HL-60 (cell line): ENCODE measurements around the gene PGM1.

ENCODE experiments used
- POLR2AphosphoS5 ChIP-seq: IDR thresholded peaks from 2 replicates; pipeline ENCODE4 v1.6.1; 2012; ENCODE audit warnings: low read depth
- TF ChIP-seq, protein P1 (sequence below): IDR thresholded peaks from one replicate; pipeline ENCODE4 v1.5.1; 2011; ENCODE audit warnings: low read length, control low read depth, inconsistent platforms; ENCODE audit not compliant: insufficient read depth

DNA sequence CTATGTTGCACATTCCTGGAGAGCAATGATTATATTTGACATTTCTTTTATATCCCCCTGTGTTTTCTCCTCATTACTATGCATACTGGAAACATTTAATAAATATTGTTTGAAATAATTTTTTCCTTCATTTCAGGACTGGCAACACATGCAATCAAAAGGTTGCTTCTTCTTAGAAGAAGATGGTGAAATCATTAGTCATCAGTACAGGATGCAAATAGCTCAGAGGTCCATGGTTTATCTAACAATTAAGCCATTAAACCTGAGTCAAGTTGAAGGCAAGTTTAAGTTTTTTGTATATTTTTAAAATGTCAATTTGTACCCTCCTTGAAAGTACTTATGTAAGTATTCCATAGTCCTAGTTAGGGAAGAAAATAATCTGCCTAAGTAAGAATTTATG, 47.4 kb upstream of the PGM1 start:
- TF ChIP-seq, protein P1, sequence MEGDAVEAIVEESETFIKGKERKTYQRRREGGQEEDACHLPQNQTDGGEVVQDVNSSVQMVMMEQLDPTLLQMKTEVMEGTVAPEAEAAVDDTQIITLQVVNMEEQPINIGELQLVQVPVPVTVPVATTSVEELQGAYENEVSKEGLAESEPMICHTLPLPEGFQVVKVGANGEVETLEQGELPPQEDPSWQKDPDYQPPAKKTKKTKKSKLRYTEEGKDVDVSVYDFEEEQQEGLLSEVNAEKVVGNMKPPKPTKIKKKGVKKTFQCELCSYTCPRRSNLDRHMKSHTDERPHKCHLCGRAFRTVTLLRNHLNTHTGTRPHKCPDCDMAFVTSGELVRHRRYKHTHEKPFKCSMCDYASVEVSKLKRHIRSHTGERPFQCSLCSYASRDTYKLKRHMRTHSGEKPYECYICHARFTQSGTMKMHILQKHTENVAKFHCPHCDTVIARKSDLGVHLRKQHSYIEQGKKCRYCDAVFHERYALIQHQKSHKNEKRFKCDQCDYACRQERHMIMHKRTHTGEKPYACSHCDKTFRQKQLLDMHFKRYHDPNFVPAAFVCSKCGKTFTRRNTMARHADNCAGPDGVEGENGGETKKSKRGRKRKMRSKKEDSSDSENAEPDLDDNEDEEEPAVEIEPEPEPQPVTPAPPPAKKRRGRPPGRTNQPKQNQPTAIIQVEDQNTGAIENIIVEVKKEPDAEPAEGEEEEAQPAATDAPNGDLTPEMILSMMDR = no peak
- no peak for TF ChIP-seq POLR2AphosphoS5
